ENCODE results near the gene SLC25A20.

The SLC25A20 gene

DNA sequence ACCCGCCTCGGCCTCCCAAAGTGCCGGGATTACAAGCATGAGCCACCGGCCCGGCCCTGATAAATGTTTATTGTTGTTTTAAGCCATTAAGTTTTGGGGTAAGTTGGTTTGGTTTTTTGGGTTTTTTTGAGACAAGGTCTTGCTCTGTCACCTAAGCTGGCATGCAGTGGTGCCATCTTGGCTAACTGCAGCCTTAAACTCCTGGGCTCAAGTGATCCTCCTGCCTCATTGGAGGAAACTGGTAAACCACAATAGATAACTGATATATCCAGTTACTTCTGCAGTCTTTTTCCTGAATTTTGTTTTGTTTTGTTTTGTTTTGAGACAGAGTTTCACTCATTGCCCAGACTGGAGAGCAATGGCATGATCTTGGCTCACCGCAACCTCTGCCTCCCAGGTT lies 4.2 kb downstream of the SLC25A20 start:
- TF ChIP-seq, protein P1, sequence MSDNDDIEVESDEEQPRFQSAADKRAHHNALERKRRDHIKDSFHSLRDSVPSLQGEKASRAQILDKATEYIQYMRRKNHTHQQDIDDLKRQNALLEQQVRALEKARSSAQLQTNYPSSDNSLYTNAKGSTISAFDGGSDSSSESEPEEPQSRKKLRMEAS (IDR thresholded peaks at IDR 0.05), result no peak
- no peak for TF ChIP-seq CREB1 (IDR thresholded peaks at IDR 0.05; ENCODE audit: low read depth)
- no peak for TF ChIP-seq CEBPB (IDR thresholded peaks at IDR 0.05)
- no peak for TF ChIP-seq FOXM1 (IDR thresholded peaks at IDR 0.05; ENCODE audit: borderline replicate concordance, low read depth)
- no peak for TF ChIP-seq RAD21 (IDR thresholded peaks at IDR 0.05; ENCODE audit: low read depth)
- no peak for TF ChIP-seq ZBTB7A (IDR thresholded peaks at IDR 0.05; ENCODE audit: low read depth)
- no peak for TF ChIP-seq TAF1 (IDR thresholded peaks at IDR 0.05; ENCODE audit: low read depth)
- no peak for TF ChIP-seq YY1 (IDR thresholded peaks at IDR 0.05; ENCODE audit: low read depth)
- TF ChIP-seq, protein P2, sequence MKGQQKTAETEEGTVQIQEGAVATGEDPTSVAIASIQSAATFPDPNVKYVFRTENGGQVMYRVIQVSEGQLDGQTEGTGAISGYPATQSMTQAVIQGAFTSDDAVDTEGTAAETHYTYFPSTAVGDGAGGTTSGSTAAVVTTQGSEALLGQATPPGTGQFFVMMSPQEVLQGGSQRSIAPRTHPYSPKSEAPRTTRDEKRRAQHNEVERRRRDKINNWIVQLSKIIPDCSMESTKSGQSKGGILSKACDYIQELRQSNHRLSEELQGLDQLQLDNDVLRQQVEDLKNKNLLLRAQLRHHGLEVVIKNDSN (IDR thresholded peaks at IDR 0.05), result no peak
- TF ChIP-seq TEAD4 (IDR thresholded peaks at IDR 0.05), result no peak
- no peak for TF ChIP-seq EGR1 (IDR thresholded peaks at IDR 0.05)
- TF ChIP-seq NFIC (IDR thresholded peaks at IDR 0.05), result no peak
- TF ChIP-seq EP300 (IDR thresholded peaks at IDR 0.05; ENCODE audit: borderline replicate concordance), result no peak

DNA sequence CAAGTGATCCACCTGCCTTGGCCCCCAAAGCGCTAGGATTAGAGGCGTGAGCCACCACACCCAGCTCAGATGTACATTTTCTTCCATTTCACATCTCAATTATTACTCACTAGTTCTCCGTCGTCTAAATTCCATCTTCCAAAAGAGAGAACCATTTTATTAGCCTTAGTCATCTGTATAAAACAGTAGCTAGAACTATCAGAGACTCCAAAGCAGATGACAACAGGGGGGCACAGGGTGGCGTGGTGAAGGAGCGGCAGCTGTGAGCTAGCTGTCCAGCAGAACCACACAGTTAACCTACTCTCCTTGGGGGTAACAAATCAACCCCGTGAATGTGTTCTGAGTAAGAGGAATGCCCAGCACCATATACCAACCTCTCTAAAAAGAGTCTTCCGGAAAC lies 7.1 kb downstream of the SLC25A20 start:
- TF ChIP-seq RAD21 (IDR thresholded peaks at IDR 0.05; ENCODE audit: low read depth), result no peak
- TF ChIP-seq, protein P2 (IDR thresholded peaks at IDR 0.05), result no peak
- TF ChIP-seq, protein P1 (IDR thresholded peaks at IDR 0.05), result no peak
- TF ChIP-seq, protein P3, sequence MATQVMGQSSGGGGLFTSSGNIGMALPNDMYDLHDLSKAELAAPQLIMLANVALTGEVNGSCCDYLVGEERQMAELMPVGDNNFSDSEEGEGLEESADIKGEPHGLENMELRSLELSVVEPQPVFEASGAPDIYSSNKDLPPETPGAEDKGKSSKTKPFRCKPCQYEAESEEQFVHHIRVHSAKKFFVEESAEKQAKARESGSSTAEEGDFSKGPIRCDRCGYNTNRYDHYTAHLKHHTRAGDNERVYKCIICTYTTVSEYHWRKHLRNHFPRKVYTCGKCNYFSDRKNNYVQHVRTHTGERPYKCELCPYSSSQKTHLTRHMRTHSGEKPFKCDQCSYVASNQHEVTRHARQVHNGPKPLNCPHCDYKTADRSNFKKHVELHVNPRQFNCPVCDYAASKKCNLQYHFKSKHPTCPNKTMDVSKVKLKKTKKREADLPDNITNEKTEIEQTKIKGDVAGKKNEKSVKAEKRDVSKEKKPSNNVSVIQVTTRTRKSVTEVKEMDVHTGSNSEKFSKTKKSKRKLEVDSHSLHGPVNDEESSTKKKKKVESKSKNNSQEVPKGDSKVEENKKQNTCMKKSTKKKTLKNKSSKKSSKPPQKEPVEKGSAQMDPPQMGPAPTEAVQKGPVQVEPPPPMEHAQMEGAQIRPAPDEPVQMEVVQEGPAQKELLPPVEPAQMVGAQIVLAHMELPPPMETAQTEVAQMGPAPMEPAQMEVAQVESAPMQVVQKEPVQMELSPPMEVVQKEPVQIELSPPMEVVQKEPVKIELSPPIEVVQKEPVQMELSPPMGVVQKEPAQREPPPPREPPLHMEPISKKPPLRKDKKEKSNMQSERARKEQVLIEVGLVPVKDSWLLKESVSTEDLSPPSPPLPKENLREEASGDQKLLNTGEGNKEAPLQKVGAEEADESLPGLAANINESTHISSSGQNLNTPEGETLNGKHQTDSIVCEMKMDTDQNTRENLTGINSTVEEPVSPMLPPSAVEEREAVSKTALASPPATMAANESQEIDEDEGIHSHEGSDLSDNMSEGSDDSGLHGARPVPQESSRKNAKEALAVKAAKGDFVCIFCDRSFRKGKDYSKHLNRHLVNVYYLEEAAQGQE (IDR thresholded peaks at IDR 0.05; ENCODE audit: low read depth), result no peak
- no peak for TF ChIP-seq YY1 (IDR thresholded peaks at IDR 0.05; ENCODE audit: low read depth)
- TF ChIP-seq CEBPB (IDR thresholded peaks at IDR 0.05), result no peak

DNA sequence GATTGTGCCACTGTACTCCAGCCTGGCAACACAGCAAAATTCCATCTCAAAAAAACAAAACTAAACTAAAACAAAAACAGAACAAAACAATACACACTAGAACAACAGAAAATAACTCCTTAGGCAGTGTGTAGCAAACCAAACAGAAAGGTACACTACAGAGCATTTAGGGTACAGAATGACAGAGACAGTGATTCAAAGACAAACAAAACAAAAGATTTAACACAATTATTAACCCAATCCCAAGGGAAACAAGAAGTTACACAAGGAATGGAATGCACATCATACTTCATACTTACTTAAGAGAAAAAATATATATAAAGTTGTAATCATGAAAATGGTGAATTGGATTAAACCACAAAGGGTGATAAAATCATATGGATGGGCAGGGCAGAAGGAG lies 12.9 kb downstream of the SLC25A20 start:
- TF ChIP-seq EP300 (IDR thresholded peaks at IDR 0.05; ENCODE audit: borderline replicate concordance), result no peak
- no peak for TF ChIP-seq CREB1 (IDR thresholded peaks at IDR 0.05; ENCODE audit: low read depth)
- TF ChIP-seq CEBPB (IDR thresholded peaks at IDR 0.05), result no peak
- TF ChIP-seq YY1 (IDR thresholded peaks at IDR 0.05; ENCODE audit: low read depth), result no peak
- TF ChIP-seq, protein P3 (IDR thresholded peaks at IDR 0.05; ENCODE audit: low read depth), result no peak
- no peak for TF ChIP-seq RAD21 (IDR thresholded peaks at IDR 0.05; ENCODE audit: low read depth)
- no peak for TF ChIP-seq TCF12 (IDR thresholded peaks at IDR 0.05; ENCODE audit: low read depth)
- TF ChIP-seq, protein P2 (IDR thresholded peaks at IDR 0.05), result no peak
- TF ChIP-seq, protein P1 (IDR thresholded peaks at IDR 0.05), result no peak
- TF ChIP-seq EGR1 (IDR thresholded peaks at IDR 0.05), result no peak
- TF ChIP-seq TAF1 (IDR thresholded peaks at IDR 0.05; ENCODE audit: low read depth), result no peak
- TF ChIP-seq NFIC (IDR thresholded peaks at IDR 0.05), result no peak

DNA sequence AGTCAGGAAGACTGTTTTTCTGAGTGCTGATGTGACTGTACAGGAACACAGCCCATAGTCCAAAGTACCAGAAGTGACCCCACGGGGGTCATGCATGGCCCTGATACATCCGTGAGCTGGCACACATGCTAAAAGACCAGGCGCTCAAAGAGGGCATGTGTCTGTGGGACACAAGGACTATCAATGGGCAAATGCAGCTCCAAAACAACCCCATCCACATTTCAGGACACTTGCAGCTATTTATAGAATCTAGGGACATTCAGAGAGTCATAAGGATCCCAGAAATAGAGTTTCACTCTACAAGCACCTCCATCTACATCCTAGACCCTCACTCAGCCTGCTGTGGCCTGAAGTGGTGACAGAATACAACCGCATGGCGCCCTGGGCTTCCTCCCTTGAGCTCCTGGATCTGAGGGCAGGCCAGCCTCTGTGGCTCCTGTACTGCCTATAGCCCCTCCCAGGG lies 17.0 kb downstream of the SLC25A20 start:
- TF ChIP-seq, protein P2 (IDR thresholded peaks at IDR 0.05), result no peak
- TF ChIP-seq ZBTB7A (IDR thresholded peaks at IDR 0.05; ENCODE audit: low read depth) (no peak), TAF1 (IDR thresholded peaks at IDR 0.05; ENCODE audit: low read depth) (no peak), YY1 (IDR thresholded peaks at IDR 0.05; ENCODE audit: low read depth) (no peak), CEBPB (IDR thresholded peaks at IDR 0.05) (no peak), NFIC (IDR thresholded peaks at IDR 0.05) (no peak), RAD21 (IDR thresholded peaks at IDR 0.05; ENCODE audit: low read depth) (no peak), EP300 (IDR thresholded peaks at IDR 0.05; ENCODE audit: borderline replicate concordance) (no peak), TCF12 (IDR thresholded peaks at IDR 0.05; ENCODE audit: low read depth) (no peak), EGR1 (IDR thresholded peaks at IDR 0.05) (no peak), FOXM1 (IDR thresholded peaks at IDR 0.05; ENCODE audit: borderline replicate concordance, low read depth) (no peak), CREB1 (IDR thresholded peaks at IDR 0.05; ENCODE audit: low read depth) (no peak), TEAD4 (IDR thresholded peaks at IDR 0.05) (no peak)
- TF ChIP-seq, protein P1 (IDR thresholded peaks at IDR 0.05), result no peak
- TF ChIP-seq, protein P3 (IDR thresholded peaks at IDR 0.05; ENCODE audit: low read depth), result no peak

Measured in Ishikawa (cell line).